AG20443 (cell line): ENCODE measurements around the gene EPHB2.

Source experiments
- DNase-seq: peaks from one replicate; pipeline ENCODE4 v3.0.0; 2012; ENCODE audit warnings: low spot score, mixed read lengths

Gene EPHB2

GRCh38 chr1:22860883-22861385 lies 150.3 kb downstream of the EPHB2 start:
- DNase-seq = no peak

DNA sequence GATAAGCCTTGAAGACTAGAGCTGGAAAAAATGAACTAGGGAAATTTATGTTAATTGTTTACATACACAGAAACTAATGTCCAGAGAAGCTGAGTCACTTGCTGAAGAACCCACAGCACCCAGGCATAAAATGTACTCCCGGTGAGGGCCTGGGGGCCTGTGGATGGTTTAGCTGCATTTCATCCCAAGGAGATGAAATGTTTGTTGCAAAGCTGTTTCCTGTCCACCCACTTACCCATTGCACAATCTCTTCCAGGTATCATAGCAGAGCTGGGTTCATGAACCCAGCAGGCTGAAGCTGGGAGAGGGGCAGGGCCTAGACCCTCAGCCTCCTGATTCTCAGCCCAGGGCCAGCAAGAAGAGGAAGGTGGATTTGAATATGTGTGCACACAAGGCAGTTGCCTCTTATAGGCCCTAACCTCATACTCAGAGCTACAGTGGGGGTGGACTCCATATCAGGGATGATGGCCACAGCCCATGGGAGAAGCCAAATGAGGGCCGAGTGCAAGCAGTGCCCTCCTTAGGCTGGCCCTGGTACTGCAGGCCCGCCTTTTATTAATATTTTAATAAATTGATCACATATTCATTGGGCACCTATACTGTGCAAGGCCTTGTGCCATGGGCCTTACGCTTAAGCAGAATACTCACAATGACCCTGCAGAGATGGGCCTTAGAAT lies 151.3 kb downstream of the EPHB2 start:
- peak; percentile 82 for DNase-seq

DNA sequence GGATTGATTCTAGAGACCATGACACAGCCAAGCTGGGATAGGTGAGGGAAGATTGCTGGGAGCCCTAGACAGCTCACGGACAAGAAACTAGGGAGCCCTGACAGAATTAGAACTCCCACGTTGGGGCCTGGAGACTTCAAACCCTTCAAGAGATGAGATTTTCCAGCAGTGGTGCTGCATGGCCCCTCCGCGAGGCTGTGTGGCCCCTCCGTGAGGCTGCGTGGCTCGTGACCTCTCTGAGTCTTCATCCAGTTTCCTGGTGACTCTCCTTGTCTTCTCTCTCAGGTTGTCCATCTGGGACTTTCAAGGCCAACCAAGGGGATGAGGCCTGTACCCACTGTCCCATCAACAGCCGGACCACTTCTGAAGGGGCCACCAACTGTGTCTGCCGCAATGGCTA lies 152.1 kb downstream of the EPHB2 start:
- no peak for DNase-seq

DNA sequence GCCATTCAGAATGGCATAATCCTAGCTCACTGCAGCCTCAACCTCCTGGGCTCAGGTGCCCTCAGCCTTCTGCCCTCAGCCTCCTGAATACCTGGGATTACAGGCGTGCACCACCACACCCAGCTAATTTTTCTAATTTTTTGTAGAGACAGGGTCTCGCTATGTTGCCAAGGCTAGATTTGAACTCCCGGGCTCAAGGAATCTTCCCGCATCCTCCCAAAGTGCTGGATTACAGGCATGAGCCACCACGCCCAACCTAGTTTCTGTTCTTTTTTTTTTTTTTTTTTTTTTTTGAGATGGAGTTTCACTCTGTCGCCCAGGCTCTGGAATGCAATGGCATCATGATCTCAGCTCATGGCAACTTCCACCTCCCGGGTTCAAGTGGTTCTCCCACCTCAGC lies 153.1 kb downstream of the EPHB2 start:
- no peak for DNase-seq

- DNase-seq = no peak
Measured at GRCh38 chr1:22864886-22865285, 154.2 kb downstream of the EPHB2 start.

GRCh38 chr1:22865736-22866135 lies 155.1 kb downstream of the EPHB2 start:
- DNase-seq = no peak

- DNase-seq = no peak
Measured at GRCh38 chr1:22866868-22867267, 156.2 kb downstream of the EPHB2 start.

DNA sequence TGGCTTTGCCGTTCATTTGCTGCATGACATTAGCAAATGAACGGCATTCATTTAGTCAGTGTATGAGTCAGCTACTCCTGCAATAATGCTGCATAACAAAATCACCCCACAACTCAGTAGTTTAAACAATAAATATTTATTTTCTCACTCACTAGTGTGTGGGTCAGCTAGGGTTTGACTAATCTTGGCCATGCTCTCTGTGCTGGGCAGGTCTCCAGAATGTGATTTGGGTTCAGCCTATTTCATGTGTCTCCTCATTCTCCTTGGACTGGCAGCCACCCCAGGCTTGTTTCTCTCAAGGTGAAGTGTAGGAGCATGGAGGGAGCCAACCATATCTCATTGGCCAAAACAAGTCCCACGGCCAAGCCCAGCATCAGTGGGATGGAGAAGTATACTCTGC lies 157.7 kb downstream of the EPHB2 start:
- no peak for DNase-seq

DNA sequence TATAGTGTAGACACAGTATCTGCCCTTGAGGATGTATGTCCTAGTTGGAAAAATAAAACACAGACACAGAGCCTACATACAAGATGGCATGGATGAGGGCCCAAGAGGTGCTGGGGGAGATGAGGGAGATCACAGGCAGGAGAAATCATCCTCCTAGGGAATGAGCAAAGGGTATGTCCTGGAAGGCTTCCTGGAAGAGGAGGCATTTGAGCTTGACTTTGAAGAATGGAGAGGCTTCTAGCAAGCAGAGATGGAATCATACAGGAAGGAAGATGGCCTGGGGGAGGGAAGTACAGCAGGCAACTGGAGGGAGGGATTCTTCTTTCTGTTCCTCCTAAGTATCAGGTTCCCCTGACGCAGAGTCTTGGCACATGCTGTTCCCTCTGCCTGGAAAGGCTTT lies 158.7 kb downstream of the EPHB2 start:
- no peak for DNase-seq

DNA sequence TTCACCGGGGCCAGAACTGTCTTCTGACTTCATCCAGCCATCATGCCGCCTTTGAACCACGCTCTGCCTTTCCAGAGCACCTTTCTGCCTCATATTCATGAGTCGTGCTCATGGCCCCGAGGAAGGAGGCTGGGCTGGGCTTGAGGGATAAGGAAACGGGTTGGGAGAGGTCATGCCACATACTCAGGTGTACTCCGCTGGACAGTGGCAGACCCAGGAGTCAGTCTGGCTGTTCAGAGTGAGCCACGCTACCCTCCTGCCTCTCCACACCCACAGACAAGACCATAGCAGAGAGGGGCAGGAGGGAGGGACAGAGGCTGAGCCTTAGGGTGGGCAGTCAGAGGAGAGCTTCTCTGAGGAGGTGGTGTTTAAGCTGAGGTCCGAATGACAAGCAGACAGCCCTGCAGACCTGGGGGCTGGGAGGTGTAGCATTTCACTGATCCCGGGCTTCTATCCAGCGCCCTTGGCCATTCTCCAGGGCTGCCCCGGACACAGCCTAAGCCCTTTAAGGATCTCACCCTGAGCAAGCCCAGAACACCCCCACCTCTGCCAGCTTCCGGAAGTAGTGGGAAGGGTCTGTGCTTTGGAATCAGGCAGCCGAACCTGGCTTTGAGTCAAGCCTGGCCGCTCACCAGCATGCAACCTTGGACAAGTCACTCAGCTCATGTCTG lies 159.7 kb downstream of the EPHB2 start:
- peak; percentile 29 for DNase-seq

DNA sequence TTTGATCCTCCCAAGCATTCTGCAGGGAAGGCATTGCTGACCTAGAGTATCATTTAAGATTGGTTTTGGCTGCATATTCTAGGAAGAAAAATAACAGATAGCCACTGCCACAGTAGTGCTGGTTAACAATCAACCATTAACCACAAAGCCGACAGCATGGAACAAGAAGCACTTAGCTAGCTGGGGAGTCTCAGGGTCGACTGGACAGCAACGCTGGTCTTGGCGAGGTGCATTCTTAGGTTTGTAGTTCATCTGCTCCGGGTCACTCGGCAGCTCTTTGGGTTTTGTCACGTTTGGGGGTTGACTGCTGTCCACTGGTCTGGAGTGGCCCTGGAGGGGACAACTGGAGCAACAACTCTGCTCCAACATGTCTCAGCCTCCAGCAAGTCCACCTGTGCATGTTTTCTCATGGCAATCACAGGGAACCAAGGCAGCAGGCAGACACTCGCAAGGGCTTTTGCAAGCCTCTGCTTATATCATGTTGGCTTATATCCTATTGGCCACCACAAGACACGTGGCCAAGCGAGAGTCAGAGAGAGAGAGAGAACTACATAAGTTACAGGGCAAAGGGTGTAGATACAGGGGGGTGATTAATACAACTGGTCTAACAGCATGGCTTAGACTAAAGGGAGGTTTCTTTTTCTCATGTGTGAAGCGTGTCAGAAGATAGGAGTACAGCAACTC lies 162.5 kb downstream of the EPHB2 start:
- no peak for DNase-seq

GRCh38 chr1:22874785-22875184 lies 164.1 kb downstream of the EPHB2 start:
- DNase-seq = no peak

- no peak for DNase-seq
Measured at GRCh38 chr1:22875241-22875640, 164.6 kb downstream of the EPHB2 start.

GRCh38 chr1:22875841-22876240 lies 165.2 kb downstream of the EPHB2 start:
- DNase-seq = no peak

DNA sequence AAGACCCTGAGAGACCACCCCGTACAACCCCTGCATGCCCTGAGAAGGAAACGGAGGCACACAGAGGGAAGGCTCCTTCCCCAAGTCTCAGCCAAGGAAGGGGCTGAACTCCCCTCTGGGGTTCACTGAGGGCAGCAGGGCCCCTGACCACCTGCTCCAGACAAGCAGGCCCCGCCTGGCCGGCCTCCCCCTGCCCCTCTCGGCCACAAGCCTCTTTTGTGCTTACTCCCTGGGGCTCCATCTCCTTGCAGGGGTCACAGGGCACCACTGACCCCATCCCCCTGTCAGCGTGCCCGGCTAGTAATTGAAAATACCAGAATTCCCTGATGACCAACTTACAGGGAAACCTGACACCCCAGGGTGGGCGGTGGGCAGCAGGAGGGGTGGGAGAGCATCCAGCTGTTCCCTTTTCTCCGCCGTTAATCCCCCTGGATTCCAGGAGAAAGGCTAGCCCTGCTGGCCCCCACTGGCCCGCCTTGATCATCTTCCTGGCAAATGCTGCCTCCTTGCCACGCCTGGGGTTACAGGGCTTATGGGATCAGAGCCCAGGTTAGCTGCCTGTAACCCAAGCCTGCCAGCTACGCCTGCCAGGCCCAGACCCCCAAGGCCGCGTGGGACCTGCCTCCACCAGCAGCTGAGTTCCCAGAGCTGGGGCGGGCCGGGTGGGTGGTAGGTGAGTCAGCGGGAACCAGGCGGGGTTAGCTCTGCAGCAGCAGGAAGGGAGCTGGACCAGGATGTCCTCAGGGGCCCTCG lies 165.9 kb downstream of the EPHB2 start:
- peak; percentile 32 for DNase-seq

DNA sequence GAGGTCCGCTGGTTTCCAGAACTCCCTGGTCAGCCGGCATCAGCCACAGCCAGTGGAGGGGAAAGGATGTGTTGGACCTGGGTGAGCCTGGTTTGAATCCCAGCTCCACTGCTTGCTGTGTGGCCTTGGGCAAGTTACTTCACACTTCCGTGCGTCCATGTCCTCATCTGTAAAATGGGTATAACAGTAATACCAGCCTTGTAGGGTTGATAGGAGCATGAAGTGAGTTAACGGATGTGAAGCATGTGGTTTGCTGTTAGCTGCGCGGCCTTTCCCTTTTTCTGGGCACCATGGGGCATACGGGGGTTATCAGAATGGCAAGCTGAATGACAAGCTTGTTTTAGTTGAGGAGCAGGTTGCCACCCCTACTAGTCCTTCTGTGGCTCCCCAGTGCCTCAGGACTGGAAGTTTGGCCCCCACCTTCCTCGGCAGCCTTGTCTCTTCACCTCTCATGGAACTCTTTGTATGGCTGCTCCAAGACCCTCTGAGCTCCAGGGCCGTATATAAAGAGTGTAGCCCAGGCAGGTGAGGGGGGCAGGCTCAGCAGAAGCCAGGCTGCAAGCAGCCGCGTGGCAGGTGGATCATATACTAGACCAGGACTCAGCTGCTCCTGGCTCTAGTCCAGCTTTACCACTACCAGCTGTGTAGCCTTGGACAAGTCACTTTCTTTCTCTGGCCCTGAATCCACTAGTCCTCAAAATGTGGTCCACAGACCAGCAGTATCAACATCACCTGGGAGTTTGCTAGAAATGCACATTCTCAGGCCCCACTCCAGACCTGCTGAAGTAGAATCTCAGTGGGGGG lies 166.7 kb downstream of the EPHB2 start:
- DNase-seq = no peak

GRCh38 chr1:22877980-22878379 lies 167.3 kb downstream of the EPHB2 start:
- DNase-seq = no peak

GRCh38 chr1:22878626-22879025 lies 168.0 kb downstream of the EPHB2 start:
- no peak for DNase-seq

DNA sequence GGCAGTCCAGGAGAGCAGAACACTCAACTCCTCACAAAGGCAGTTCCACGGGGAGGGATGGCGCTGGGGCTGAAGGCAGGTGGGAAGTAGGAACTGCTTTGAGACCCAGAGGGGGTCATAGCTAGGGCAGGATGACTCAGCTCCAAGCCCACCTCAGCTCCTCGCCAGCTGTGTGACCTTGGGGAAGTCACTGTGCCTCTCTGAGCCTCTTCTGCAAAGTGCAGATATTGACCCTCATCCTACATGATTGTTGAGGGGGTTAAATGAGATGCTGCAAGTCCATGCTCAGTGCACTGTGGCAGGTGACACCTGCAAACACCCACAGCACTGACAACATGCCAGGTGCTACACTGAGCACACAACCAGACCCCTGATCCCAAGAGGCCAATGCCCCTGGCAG lies 168.8 kb downstream of the EPHB2 start:
- no peak for DNase-seq

GRCh38 chr1:22880174-22880601 lies 169.5 kb downstream of the EPHB2 start:
- DNase-seq = peak; percentile 66

DNA sequence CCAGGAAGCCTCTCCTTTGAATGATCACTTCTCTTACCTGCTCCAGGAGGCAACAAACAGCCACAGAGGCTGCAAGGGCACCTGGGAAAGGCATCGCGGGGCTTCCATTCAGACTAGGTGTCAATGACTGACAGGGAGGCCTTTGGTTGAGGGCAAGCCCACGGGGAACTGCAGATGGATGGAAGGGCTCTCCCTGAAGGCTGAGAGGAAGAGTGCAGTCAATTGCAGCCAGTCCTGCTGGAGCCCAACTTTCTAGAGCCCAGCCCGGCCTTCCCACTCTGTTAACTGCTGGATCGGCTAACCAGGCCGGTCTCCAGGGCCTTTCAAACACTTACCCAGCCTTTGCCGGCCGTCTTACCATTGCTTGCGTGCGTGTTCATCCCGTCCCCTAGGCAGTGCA lies 172.8 kb downstream of the EPHB2 start:
- DNase-seq = no peak
